GM19463 (cell line): ENCODE results near the gene WDR27.
"Not testable (repeated sequence)": the region's sequence is repeated elsewhere in the genome, so short reads cannot be mapped to it uniquely, and the experiment has no call there.

Source experiments
- ATAC-seq: cut with Tn5 transposase; IDR thresholded peaks from one replicate; pipeline ENCODE4 v1.9.1; 2021; ENCODE audit warnings: mild to moderate bottlenecking, moderate library complexity; ENCODE audit not compliant: unreplicated experiment

The WDR27 gene

DNA sequence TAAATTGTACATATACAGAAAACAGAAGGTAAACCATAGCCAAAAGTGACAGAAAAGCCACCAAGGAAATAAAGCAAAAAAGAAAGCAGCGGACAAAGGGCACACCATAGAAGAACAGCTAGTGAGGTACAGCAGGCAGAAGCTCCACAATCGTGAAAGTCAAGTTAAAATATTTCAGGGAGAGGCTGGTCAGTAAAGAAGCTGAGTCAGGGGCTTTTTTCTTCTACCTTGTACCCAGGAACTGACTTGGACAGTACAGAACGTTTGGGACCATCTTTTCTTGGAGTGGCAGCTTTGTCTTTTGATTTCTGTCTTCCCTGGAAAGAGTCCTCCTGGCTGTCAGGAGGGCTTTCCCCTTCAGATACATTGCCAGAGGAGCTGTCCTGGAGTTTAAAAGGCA, 8.2 kb upstream of the WDR27 start:
- ATAC-seq = no peak

DNA sequence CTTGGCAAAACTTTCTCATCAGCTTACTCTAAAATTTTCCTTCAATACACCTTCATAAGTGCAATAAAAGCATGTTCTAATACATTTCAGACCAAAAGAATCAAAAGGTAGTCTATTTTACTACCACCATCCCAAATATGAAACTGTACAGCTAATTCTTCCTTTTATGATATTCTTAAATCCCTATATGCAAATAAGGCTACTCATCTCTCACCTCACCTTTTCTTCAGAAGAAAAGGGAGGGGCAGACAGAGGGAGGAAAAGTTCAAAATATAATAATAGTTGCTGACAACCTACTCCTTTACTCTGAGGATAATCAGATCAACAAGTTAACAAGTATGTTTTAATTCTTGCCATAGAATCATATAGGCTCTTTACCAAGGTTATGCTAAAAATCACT, 7.5 kb upstream of the WDR27 start:
- peak; percentile 59 for ATAC-seq

DNA sequence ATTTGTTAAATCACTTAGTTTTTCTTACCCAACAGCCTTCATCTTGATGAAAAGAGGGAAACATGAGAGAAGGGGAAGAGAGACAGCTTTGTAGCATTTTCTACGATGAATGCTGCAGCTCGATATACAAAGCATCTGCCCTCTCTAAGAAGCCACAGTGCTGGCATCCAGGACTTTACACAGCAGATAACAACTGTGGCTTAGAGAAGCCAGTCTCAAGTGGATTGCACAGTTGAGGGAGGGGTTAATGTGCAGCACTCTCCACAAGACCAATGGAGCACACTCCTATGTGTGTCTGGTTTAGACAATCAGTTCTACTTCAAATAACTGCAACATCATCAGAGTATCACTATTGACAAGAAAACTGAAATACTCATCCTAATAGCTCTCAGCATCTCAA, 5.9 kb upstream of the WDR27 start:
- ATAC-seq = no peak

DNA sequence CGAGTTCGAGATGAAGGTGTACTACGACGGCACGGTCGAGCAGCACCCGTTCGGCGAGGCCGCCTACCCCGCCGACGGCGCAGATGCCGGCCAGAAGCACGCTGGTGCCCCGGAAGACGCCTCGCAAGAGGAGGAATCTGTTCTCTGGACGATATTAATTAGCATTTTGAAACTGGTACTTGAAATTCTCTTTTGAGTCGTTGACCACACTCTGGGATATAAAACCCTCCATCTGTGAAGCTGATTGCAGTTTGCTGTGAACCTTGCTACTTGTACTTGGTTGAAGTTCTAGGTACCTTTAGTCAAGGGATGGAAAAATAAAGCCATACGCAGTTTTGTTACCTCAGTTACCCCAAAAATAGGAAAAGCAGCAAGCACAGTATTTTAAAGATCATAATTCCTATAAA, 1.0 kb upstream of the WDR27 start:
- ATAC-seq = peak; percentile 4

DNA sequence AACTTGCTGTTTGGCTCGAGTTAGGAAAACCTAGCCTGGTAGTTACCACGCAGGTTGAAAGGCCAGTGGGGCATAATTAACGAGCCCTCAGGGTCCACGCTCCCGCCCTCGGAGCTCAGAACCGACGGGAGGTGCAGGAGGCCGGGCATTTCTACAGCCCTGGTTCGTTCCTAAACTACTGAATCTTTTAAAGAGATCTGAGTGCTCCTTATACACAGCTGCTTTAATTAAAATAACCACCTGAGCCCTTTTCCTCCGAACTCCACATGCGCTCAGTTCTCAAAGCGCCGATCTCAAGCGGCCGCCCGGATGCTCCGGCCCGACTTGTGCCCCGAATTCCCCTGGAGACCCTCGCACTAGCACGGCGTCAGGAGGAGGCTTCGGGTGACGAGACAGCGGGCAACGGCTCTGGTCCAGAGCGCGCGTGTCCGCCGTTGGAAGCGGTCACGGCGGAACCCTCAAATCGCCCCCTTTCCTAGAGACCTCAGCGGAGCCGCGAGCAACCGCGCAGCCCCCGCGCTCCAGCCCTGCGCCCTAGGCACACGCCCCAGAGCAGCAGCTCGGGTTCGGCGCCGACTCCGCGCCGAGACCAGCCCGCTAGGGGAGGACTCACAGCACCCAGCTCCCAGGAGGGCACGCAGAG, 397 bp downstream of the WDR27 start:
- no peak for ATAC-seq

DNA sequence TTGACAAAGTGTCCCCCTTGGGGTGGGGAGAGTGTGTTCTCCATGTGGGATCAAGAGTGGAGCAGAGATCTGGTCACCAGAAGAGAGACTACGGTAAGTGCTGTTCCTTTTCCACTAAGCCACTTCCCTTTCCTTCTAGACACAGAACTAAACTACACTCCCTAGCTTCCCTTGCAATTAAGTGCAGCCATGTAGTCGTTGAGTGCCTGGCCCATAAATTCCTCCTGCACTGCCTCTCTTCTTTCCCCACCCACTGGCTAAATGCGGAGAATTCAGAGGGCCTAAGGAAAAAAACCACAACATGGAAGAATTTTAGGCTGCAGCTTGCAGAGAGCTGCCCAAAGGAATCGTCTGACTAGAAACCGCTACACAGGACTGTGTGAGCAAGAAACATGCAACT, 1.5 kb downstream of the WDR27 start:
- no peak for ATAC-seq

DNA sequence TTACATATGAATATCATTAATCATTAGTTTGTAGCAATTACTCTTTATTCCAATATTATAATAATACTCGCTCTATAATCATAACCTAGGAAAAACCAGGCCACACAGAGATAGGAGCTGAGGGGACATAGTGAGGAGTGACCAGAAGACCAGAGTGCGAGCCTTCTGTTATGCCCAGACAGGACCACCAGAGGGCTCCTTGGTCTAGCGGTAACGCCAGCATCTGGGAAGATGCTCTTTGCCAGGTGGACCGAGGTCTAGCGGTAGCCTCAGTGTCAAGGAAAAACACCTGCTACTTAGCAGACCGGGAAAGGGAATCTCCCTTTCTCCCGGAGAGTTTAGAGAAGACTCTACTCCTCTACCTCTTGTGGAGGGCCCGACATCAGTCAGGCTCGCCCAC, 4.7 kb downstream of the WDR27 start:
- ATAC-seq = not testable (repeated sequence)

DNA sequence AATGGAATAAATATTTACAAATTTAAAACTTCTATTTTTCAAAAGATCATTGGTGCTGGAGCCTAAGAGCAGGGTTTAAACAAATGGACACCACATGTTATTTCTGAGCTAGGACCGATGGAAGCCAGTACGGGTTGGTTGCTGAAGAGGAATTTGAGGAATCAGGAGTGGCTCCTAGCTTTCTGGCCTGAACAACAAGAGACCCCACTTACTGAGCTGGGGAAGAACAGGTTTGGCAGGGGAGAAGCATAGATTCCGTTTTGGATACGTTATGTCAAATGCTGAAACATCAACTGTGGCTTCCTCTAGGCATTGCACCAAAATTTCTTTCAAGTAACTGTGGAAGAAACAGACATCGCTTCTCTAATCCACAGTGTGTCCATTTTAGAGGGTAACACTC, 6.7 kb downstream of the WDR27 start:
- no peak for ATAC-seq

DNA sequence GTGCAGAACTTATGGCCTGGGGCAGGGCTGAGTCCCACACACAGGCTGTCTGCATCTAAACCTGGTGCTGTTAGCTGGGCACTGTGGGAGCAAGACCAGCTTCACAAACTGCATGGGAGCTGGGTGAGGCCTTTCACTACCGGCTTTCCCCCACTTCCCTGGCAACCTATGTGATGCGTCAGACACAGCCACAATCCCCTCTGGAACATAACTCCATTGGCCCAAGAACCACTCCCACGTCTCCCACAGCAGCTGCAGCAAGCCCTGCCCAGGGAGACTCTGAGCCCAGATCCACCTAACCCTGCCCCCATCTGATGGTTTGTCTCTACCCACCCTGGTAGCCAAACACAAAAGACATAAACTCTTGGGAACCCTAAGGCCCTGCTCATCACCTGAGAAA, 9.3 kb downstream of the WDR27 start:
- no peak for ATAC-seq

DNA sequence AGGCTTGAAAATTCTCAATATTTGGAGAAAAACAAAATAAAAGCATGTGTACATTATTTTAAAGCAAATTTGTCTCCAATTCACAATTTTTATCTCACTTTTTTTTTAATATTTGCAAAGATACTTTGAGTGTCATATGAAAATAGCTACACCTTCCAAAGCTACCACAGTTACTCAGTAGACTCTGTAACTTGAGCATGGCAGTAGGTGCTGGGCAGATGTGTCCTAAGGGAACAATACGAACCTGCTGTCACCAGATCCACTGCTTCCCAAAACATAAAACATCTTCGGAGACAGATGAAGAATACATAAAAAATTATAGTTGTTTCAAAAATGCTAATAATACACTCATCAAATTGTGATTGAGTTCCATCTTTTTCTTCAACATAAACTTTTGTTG, 10.6 kb downstream of the WDR27 start:
- ATAC-seq = no peak

DNA sequence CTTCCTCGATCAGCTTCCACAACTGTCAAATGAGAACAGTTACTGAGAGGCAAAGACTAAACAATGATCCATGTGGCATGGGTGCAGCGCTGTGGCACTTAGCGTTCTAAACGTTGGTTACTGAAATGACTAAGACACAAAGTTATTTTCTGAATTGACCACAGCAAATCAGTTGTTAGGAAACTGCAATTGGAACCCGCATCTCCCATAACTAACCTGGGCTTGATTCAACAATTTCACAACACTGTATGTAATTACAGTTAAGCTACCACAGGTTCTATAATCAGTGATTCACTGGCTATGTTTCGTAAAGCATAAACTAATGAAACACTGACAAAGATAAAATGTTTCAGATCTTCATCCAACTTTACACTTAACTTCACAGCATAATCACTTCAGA, 12.5 kb downstream of the WDR27 start:
- ATAC-seq = no peak

DNA sequence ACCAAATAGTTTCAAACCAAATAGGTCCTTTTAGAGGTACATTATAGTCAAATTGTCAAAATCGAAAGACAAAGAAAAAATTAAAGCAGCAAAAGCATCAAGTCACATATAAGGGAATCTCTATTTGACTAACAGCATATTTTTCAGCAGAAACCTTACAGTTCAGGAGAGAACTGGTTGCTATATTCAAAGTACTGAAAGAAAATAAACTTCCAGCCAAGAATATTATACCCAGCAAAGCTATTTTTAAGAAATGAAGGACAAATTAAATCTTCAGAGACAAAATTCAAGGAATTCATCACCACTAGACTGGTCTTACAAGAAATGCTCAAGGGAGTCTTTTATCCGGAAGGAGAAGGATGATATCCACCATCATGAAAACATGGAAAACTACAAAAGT, 16.0 kb downstream of the WDR27 start:
- ATAC-seq = no peak

DNA sequence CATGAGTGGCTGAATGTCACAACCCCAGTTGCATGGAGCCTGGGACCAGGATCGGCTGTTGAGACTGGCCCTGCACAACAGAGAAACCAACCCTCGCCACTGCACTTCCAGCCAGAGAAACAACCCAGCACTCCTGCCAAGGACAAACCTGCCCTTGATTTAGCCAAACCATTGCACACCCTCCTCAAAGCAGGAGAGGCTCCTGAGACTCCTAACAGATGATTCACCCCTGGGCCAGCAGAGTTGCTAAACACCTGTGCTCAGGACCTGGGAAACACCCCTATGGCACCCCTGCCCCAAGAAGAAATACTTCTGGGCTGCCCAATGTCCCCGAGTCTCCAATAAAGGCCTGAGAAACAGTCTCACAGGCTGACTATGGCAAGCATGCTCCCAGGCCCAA, 17.8 kb downstream of the WDR27 start:
- ATAC-seq = no peak

DNA sequence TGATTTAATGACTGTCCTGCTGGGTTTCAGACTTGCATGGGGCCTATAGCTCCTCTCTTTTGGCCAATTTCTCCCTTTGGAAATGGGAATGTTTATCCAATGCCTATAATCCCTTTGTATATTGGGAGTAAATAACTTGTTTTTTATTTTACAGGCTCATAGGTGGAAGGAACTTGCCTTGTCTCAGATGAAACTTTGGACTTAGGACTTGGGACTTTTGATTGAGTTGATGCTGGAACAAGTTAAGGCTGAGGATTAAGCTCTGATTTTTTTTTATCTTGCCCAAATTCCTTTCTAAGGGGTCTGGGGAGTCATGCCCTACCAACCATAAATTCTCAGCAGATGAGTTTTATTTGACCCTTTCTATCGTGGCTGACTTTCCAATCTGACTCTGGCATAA, 23.5 kb downstream of the WDR27 start:
- ATAC-seq = no peak

DNA sequence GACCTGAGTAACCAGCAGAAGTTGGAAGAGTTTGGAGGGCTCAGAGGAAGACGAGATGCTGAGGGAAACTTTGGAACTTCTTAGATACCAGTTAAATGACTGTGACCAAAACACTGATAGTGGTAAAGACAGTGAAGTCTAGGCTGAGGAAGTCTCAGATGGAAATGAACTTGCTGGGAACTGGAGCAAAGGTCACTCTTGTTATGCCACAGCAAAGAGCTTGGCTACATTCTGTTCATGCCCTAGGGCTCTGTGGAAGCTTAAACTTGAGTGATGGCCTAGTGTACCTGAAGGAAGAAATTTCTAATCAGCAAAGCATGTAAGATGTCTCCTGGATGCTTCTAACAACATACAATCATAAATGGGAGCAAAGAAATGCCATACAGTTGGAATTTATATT, 24.7 kb downstream of the WDR27 start:
- no peak for ATAC-seq

DNA sequence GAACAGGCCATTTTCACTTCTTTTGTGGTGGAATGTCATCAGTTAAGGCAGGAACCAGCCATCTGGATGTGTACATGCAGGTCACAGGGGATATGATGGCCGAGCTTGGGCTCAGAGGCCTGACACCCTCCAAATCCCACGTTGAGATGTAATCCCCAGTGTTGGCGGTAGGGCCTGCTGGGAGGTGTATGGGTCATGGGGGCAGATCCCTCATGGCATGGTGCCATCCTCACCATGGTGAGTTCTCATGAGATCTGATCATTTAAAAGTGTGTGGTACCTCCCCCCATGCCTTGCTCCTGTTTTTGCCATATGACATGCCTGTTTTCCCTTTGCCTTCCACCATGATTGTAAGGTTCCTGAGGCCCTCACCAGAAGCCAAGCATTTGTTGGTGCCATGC, 26.8 kb downstream of the WDR27 start:
- no peak for ATAC-seq

DNA sequence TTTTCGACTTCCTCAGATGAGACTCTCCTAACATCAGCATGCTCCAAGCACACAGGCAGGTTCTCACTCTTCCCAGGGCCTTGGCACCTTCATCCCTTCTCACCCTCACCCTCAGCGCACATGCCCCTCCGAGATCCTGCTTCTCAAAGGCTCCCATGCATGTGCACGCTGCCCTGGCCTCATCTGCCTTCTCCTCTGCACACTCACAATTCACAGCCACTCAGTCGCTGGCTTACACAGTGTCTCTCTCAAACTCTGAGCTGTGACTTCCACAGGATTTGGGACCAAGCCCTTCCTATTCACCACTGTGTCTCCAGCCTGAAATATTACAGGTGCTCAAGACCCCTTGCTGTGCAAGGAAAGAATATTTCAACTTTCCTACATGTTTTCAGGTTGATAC, 30.3 kb downstream of the WDR27 start:
- ATAC-seq = no peak

DNA sequence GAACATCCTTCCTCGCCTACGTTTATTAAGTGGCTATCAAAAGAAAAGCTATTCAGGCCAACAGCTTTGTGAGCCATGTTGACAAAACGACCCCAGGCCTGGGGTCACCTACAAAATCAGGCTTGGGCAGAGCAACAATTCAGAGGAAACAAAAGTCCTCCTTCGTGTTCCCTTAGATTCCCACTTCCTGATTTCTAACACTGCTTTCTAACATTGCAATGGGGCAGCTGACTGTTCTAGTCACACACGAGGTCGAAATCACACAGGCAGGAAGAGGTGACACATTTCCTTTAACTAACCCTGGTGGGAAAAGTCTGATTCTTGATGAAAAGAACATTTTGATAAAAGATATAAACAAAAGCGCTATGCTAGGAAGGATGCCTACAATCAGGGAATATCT, 31.9 kb downstream of the WDR27 start:
- no peak for ATAC-seq

DNA sequence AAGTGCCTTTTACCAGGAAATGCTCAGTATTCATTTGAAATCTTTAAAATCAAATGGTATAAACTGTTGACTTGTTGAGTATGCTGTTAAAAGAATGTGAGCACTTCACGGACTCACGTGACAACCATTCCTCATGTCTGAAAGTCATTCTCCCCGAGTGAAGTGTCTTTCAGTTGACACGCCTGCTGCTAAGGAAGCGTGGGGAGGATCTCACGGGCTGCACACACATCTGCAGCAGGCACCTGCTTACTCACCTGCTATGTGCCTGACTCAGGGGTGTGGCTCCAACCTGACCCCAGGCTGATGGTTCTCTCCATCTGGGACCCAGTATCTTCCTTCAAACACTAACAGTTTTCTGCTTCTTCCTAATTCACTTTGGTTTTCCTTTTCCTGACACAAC, 32.7 kb downstream of the WDR27 start:
- no peak for ATAC-seq

DNA sequence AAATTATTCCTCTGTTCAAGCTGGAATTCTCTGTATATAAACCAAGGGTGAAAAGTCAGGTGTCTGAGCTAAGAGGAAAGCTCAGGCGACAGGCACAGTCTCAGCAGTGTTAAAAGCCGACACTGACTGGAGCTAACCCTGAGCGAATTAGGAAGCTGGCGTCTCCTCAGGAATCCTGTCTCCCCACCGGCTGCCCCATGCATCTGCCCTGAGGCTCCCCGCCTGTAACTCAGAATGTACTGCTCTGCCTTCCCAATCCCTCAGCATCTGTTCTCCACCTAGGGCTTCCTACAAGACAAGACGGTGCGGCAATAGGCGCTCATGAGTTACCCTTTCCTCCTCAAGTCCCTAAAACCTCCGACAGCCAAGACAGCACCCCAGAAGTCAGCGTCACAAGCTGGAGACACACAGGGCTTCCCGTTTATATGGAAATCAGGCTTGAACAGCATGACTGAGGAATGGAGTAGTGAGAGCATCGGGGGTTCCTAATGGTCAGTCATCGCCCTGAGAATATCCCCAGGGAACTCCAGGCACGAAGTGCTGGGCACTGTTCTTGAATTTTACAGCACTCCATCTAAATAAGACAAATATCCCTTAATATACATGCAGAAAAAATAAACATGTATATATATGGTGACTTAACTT, 33.5 kb downstream of the WDR27 start:
- no peak for ATAC-seq

DNA sequence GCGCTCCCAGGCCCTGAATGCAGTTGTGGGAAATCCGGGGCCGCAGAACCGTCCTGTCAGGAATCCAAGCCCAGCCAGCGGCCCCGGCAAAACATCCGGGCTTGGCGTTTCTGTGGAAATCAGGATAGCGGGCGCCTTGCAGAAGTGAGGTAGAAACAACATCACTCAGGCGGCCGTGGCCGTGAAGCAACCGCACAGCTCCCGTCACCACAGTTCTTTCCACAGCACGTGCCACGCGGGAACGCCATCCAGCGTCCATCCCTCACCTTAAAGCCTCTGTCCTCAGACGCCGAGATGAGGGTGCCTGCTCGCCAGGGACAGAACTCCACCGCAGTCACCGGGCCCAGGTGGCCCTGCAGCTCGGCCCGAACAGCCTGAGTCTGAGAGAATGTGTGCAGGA, 34.1 kb downstream of the WDR27 start:
- ATAC-seq = no peak

DNA sequence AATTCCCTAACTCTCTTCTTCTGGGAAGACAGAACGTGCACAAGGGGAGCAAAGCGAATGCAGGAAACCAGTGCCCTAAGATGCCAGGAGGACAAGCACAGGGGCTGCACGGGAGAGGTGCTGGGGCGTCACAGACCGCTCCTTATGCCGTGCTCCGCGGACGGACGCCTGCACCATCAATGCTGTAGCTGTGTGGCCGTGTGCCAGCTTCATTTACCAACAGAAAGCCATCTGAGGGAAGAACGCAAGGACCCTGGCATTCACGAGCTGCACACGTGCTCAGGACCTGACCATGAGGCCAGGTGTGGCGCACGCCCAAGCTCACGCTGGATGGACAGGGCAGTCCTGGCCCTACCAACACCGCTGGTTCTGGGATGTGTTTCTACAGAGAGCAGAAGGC, 35.4 kb downstream of the WDR27 start:
- no peak for ATAC-seq

DNA sequence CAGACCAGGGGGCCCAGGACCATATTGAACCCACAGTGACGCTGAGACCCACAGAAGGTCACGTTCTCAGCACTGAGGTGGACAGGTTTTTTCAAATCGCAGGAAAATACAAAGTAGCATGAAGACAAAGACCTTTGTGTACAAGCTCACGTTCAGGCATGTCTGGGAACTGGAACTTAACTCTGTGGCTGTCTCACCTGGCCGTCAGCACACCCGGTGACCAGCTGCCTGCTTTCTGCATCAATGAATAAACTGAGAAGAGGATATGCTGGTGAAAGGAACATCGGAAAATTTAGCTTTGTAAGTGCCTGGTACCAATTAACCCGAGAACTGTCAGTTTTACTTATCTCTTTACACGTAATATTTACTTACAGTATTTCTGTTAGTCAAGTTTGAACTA, 36.5 kb downstream of the WDR27 start:
- ATAC-seq = no peak
